ENCODE results near the gene METTL3. TPM values are rescaled to one million over a fixed set of nuclear protein-coding genes. Genes with fewer than 3 reads are reported as not detected.

The METTL3 gene
- total RNA-seq, 1 donor from 2014 or later: 76.5 TPM

- intact Hi-C loops (cut with micrococcal nuclease): no loop called here
Observed at GRCh38 chr14:21527318-21527679, 16.2 kb upstream of the METTL3 start.

GRCh38 chr14:21526672-21527317 is 15.7 kb upstream of the METTL3 start:
- intact Hi-C loops (cut with micrococcal nuclease): no loop called here

GRCh38 chr14:21525962-21526671 is 15.0 kb upstream of the METTL3 start, which contains the start of gene SALL2:
Gene SALL2 (minus strand): TSS chr14:21526346. CDS start chr14:21526127, 219 bp downstream.
- intact Hi-C loops (cut with micrococcal nuclease): no loop called here

- intact Hi-C loops (cut with micrococcal nuclease): no loop called here
Observed at GRCh38 chr14:21525571-21525961, 14.4 kb upstream of the METTL3 start.

GRCh38 chr14:21524575-21525490 is 13.7 kb upstream of the METTL3 start:
- intact Hi-C loops (cut with micrococcal nuclease): no loop called here

- intact Hi-C loops (cut with micrococcal nuclease): no loop called here
Observed at GRCh38 chr14:21523203-21523602, 12.1 kb upstream of the METTL3 start.

GRCh38 chr14:21521501-21521900 is 10.4 kb upstream of the METTL3 start:
- intact Hi-C loops (cut with micrococcal nuclease): no loop called here

GRCh38 chr14:21520767-21521166 is 9.6 kb upstream of the METTL3 start:
- intact Hi-C loops (cut with micrococcal nuclease): no loop called here

- intact Hi-C loops (cut with micrococcal nuclease): no loop called here
Observed at GRCh38 chr14:21518725-21519124, 7.6 kb upstream of the METTL3 start.

- intact Hi-C loops (cut with micrococcal nuclease): no loop called here
Observed at GRCh38 chr14:21514341-21514740, 3.2 kb upstream of the METTL3 start.

- intact Hi-C loops (cut with micrococcal nuclease): loop anchor here (2.0 kb wide), 1 partner anchor 125 kb away; the partner anchor contains the start of gene SUPT16H
Observed at GRCh38 chr14:21509432-21510143, 1.6 kb downstream of the METTL3 start.

- intact Hi-C loops (cut with micrococcal nuclease): no loop called here
Observed at GRCh38 chr14:21506557-21506956, 4.6 kb downstream of the METTL3 start.

GRCh38 chr14:21505012-21505553 is 6.1 kb downstream of the METTL3 start:
- intact Hi-C loops (cut with micrococcal nuclease): no loop called here

GRCh38 chr14:21503376-21503775 is 7.8 kb downstream of the METTL3 start:
- intact Hi-C loops (cut with micrococcal nuclease): no loop called here

GRCh38 chr14:21501568-21501967 is 9.6 kb downstream of the METTL3 start:
- intact Hi-C loops (cut with micrococcal nuclease): no loop called here

GRCh38 chr14:21498540-21499526 is 12.3 kb downstream of the METTL3 start:
- intact Hi-C loops (cut with micrococcal nuclease): loop anchor here (1.0 kb wide), 1 partner anchor 58 kb away; no protein-coding TSS in a partner anchor

- intact Hi-C loops (cut with micrococcal nuclease): no loop called here
Observed at GRCh38 chr14:21496453-21496852, 14.7 kb downstream of the METTL3 start.

- intact Hi-C loops (cut with micrococcal nuclease): no loop called here
Observed at GRCh38 chr14:21494902-21495762, 16.0 kb downstream of the METTL3 start.

- intact Hi-C loops (cut with micrococcal nuclease): no loop called here
Observed at GRCh38 chr14:21486640-21487087, 24.5 kb downstream of the METTL3 start.
